Measurements from ENCODE around the gene TBX15.
A peak's percentile ranks its signal among the peaks of the same experiment; 100 is the strongest.

The TBX15 gene

GRCh38 chr1:119008483-119009311 is 20.6 kb upstream of the TBX15 start:
- H3K9me3 Mint-ChIP-seq: peaks cover 17% of the 10 kb centered on the region
- H3K36me3 Mint-ChIP-seq (ENCODE audit: low read depth): peaks cover 4% of the 10 kb centered on the region
- peak; percentile 62 for TF ChIP-seq CTCF (IDR thresholded peaks at IDR 0.05)
- no peak overlapping the region for H3K27ac Mint-ChIP-seq
- peak overlapping the region; percentile 77 for H3K4me3 Mint-ChIP-seq
- peaks cover 62% of the 10 kb centered on the region for H3K27me3 Mint-ChIP-seq (ENCODE audit: low read depth, poor library complexity)
- no peak for DNase-seq
- H3K4me1 Mint-ChIP-seq: peaks cover 26% of the 10 kb centered on the region

- no peak overlapping the region for H3K27ac Mint-ChIP-seq
Observed at GRCh38 chr1:119007670-119008482, 19.7 kb upstream of the TBX15 start.

GRCh38 chr1:119007339-119007669 is 19.2 kb upstream of the TBX15 start:
- peaks cover 28% of the 10 kb centered on the region for H3K4me1 Mint-ChIP-seq
- peaks cover 17% of the 10 kb centered on the region for H3K9me3 Mint-ChIP-seq
- peaks cover 76% of the 10 kb centered on the region for H3K27me3 Mint-ChIP-seq (ENCODE audit: low read depth, poor library complexity)
- no peak overlapping the region for H3K27ac Mint-ChIP-seq
- H3K36me3 Mint-ChIP-seq (ENCODE audit: low read depth): peaks cover 4% of the 10 kb centered on the region
- no peak for TF ChIP-seq CTCF (IDR thresholded peaks at IDR 0.05)
- H3K4me3 Mint-ChIP-seq: peak overlapping the region; percentile 18
- DNase-seq: no peak

More at GRCh38 chr1:119007670-119008482, 19.7 kb upstream of the TBX15 start:
- Mint-ChIP-seq H3K9me3 (peaks cover 17% of the 10 kb centered on the region), H3K4me1 (peaks cover 26% of the 10 kb centered on the region), H3K27me3 (ENCODE audit: low read depth, poor library complexity) (peaks cover 70% of the 10 kb centered on the region), H3K4me3 (peak overlapping the region; percentile 77), H3K36me3 (ENCODE audit: low read depth) (peaks cover 4% of the 10 kb centered on the region)
- TF ChIP-seq CTCF (IDR thresholded peaks at IDR 0.05): no peak
- DNase-seq: no peak

- Mint-ChIP-seq H3K36me3 (ENCODE audit: low read depth) (peaks cover 4% of the 10 kb centered on the region), H3K9me3 (peaks cover 17% of the 10 kb centered on the region), H3K27me3 (ENCODE audit: low read depth, poor library complexity) (peaks cover 79% of the 10 kb centered on the region)
Observed at GRCh38 chr1:119006406-119007279, 18.5 kb upstream of the TBX15 start.

More at GRCh38 chr1:119006406-119007279, 18.5 kb upstream of the TBX15 start:
- Mint-ChIP-seq H3K27ac (no peak overlapping the region), H3K4me3 (peak overlapping the region; percentile 74), H3K4me1 (peaks cover 35% of the 10 kb centered on the region)
- no peak for DNase-seq
- no peak for TF ChIP-seq CTCF (IDR thresholded peaks at IDR 0.05)

Data from nephron progenitor cell (in vitro differentiated cells).